GM10266 (cell line): Measurements from ENCODE around the gene TRPM4.

ENCODE experiments used
- DNase-seq: peaks from one replicate; pipeline ENCODE4 v3.0.0; 2012; ENCODE audit errors: extremely low spot score
- CTCF ChIP-seq: IDR thresholded peaks from 2 replicates; pipeline ENCODE4 v1.5.1; 2012; ENCODE audit warnings: mild to moderate bottlenecking, low read depth; ENCODE audit not compliant: control insufficient read depth, insufficient read depth; ENCODE audit errors: missing control alignments

Gene TRPM4

GRCh38 chr19:49231804-49232203, 74.2 kb downstream of the TRPM4 start:
- no peak for TF ChIP-seq CTCF
- DNase-seq, result peak; percentile 49

- no peak for TF ChIP-seq CTCF
- no peak for DNase-seq
Observed at GRCh38 chr19:49233163-49233562, 75.6 kb downstream of the TRPM4 start.

- TF ChIP-seq CTCF, result no peak
- DNase-seq, result no peak
Observed at GRCh38 chr19:49241769-49242168, 84.2 kb downstream of the TRPM4 start.

GRCh38 chr19:49243129-49243528, 85.5 kb downstream of the TRPM4 start:
- DNase-seq, result no peak
- TF ChIP-seq CTCF, result no peak

GRCh38 chr19:49243726-49244125, 86.1 kb downstream of the TRPM4 start:
- DNase-seq, result no peak

GRCh38 chr19:49244256-49244655, 86.7 kb downstream of the TRPM4 start:
- no peak for TF ChIP-seq CTCF

More at GRCh38 chr19:49243726-49244125, 86.1 kb downstream of the TRPM4 start:
- TF ChIP-seq CTCF, result no peak

GRCh38 chr19:49247676-49248075, 90.1 kb downstream of the TRPM4 start:
- TF ChIP-seq CTCF, result no peak
- DNase-seq, result no peak

More at GRCh38 chr19:49244256-49244655, 86.7 kb downstream of the TRPM4 start:
- no peak for DNase-seq
